Osteocyte (in vitro differentiated cells): Measurements from ENCODE around the gene RPL22. TPM values are rescaled to one million over a fixed set of nuclear protein-coding genes. Genes with fewer than 3 reads are reported as not detected.
A peak's percentile ranks its signal among the peaks of the same experiment; 100 is the strongest.

ENCODE experiments used
- DNase-seq: peaks from one replicate; pipeline ENCODE4 v3.0.0; 2021; ENCODE audit warnings: mixed read lengths; ENCODE audit not compliant: unreplicated experiment; ENCODE audit errors: extremely low spot score
- H3K27ac Mint-ChIP-seq: one replicate; pipeline ENCODE4 v1.8.0; 2021; ENCODE audit warnings: mild to moderate bottlenecking, mixed read lengths; ENCODE audit not compliant: unreplicated experiment
- H3K27me3 Mint-ChIP-seq: one replicate; pipeline ENCODE4 v1.8.0; 2021; ENCODE audit warnings: mixed read lengths; ENCODE audit not compliant: unreplicated experiment
- H3K36me3 Mint-ChIP-seq: one replicate; pipeline ENCODE4 v1.8.0; 2021; ENCODE audit warnings: mixed read lengths; ENCODE audit not compliant: unreplicated experiment
- H3K4me1 Mint-ChIP-seq: one replicate; pipeline ENCODE4 v1.8.0; 2021; ENCODE audit warnings: mixed read lengths; ENCODE audit not compliant: unreplicated experiment
- H3K4me3 Mint-ChIP-seq: one replicate; pipeline ENCODE4 v1.8.0; 2021; ENCODE audit warnings: mild to moderate bottlenecking, moderate library complexity, mixed read lengths; ENCODE audit not compliant: unreplicated experiment
- H3K9me3 Mint-ChIP-seq: one replicate; pipeline ENCODE4 v1.8.0; 2021; ENCODE audit warnings: mixed read lengths; ENCODE audit not compliant: unreplicated experiment
- CTCF ChIP-seq: fragments of 200-600 bp; sonication (generic); IDR thresholded peaks from 2 replicates; pipeline ENCODE4 v1.5.0; 2021; ENCODE audit warnings: antibody characterized with exemption, mild to moderate bottlenecking, moderate library complexity
- total RNA-seq: library from RNA; stranded (reverse); gene quantifications from 2 replicates; pipeline ENCODE4 v1.2.1, GENCODE V29; 2021

The RPL22 gene
- total RNA-seq, 1 donor from 2014 or later, result 373 TPM

GRCh38 chr1:6180268-6180706, 19.1 kb downstream of the RPL22 start, which contains the start of gene CHD5:
Gene CHD5 (minus strand): TSS chr1:6180321. CDS start chr1:6180023, 298 bp downstream.
- H3K4me3 Mint-ChIP-seq, result peak within 1 kb of the TSS; percentile 55
- peaks cover 51% of the 10 kb centered on the region for H3K27me3 Mint-ChIP-seq
- H3K36me3 Mint-ChIP-seq, result peaks cover 12% of the 10 kb centered on the region
- H3K9me3 Mint-ChIP-seq, result no peaks in the 10 kb centered on the region
- no peak within 1 kb of the TSS for H3K27ac Mint-ChIP-seq
- DNase-seq, result peak; percentile 84
- H3K4me1 Mint-ChIP-seq, result peaks cover 17% of the 10 kb centered on the region
- peak; percentile 32 for TF ChIP-seq CTCF

GRCh38 chr1:6179564-6180175, 19.7 kb downstream of the RPL22 start:
- no peak for TF ChIP-seq CTCF
- peaks cover 17% of the 10 kb centered on the region for H3K4me1 Mint-ChIP-seq
- no peak overlapping the region for H3K27ac Mint-ChIP-seq

GRCh38 chr1:6178751-6179563, 20.4 kb downstream of the RPL22 start:
- H3K4me1 Mint-ChIP-seq, result peaks cover 17% of the 10 kb centered on the region
- H3K4me3 Mint-ChIP-seq, result peak overlapping the region; percentile 69
- peaks cover 51% of the 10 kb centered on the region for H3K27me3 Mint-ChIP-seq
- no peak overlapping the region for H3K27ac Mint-ChIP-seq
- no peaks in the 10 kb centered on the region for H3K9me3 Mint-ChIP-seq
- H3K36me3 Mint-ChIP-seq, result peaks cover under 1% of the 10 kb centered on the region
- no peak for TF ChIP-seq CTCF
- no peak for DNase-seq

More at GRCh38 chr1:6179564-6180175, 19.7 kb downstream of the RPL22 start:
- H3K4me3 Mint-ChIP-seq, result no peak overlapping the region
- H3K9me3 Mint-ChIP-seq, result no peaks in the 10 kb centered on the region
- H3K36me3 Mint-ChIP-seq, result peaks cover 8% of the 10 kb centered on the region
- no peak for DNase-seq
- peaks cover 51% of the 10 kb centered on the region for H3K27me3 Mint-ChIP-seq

GRCh38 chr1:6177681-6178380, 21.6 kb downstream of the RPL22 start:
- no peak overlapping the region for H3K4me3 Mint-ChIP-seq
- H3K27me3 Mint-ChIP-seq, result peaks cover 48% of the 10 kb centered on the region
- no peak for TF ChIP-seq CTCF

More at GRCh38 chr1:6177681-6178380, 21.6 kb downstream of the RPL22 start:
- H3K9me3 Mint-ChIP-seq, result no peaks in the 10 kb centered on the region
- no peak for DNase-seq
- H3K27ac Mint-ChIP-seq, result no peak overlapping the region
- peaks cover 15% of the 10 kb centered on the region for H3K4me1 Mint-ChIP-seq
- H3K36me3 Mint-ChIP-seq, result no peaks in the 10 kb centered on the region
